Measurements from ENCODE around the gene DYSF.

The DYSF gene

GRCh38 chr2:71498261-71498701 lies 44.9 kb downstream of the DYSF start:
- no peak overlapping the region for H3K27ac Mint-ChIP-seq

GRCh38 chr2:71499691-71500090 lies 46.3 kb downstream of the DYSF start:
- ATAC-seq = no peak
- no peak overlapping the region for H3K27ac Mint-ChIP-seq

More at GRCh38 chr2:71498261-71498701, 44.9 kb downstream of the DYSF start:
- no peaks in the 10 kb centered on the region for H3K9me3 Mint-ChIP-seq
- H3K4me3 Mint-ChIP-seq = no peak overlapping the region
- H3K4me1 Mint-ChIP-seq = no peaks in the 10 kb centered on the region
- peaks cover 10% of the 10 kb centered on the region for H3K27me3 Mint-ChIP-seq
- no peaks in the 10 kb centered on the region for H3K36me3 Mint-ChIP-seq
- ATAC-seq = no peak

DNA sequence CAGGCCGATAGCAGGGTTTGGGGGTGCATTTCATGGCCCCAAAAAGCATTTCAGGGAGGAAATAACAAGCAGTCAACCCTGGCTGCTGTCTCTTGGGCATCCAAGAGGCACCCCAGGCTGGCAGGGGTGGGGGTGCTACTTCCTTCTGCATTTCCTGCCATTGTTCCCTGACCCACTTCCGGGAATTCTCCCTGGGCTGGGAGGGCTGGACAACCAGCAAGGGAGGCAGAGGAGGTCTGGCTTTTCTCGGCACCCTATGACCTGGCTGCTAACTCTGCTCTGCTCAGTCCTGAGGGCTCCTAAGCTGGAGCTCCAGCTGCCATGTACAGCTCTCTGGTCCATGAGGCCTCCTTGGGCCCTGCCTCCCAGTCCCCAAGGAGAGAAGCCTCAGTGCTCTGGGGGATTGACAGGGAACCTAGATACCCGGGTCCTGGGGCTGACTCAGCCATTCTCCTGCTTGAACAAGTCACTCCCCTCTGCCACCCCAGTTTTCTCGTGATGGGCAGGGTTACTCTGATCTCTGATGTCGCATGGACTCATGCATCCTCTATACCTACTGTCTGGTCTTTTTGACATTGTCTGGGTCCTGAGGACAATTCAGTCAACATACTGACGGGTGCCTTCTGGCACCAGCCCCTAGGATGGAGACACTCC lies 47.2 kb downstream of the DYSF start:
- no peaks in the 10 kb centered on the region for H3K9me3 Mint-ChIP-seq
- no peak for ATAC-seq
- H3K4me1 Mint-ChIP-seq = no peaks in the 10 kb centered on the region
- no peak overlapping the region for H3K4me3 Mint-ChIP-seq
- no peaks in the 10 kb centered on the region for H3K36me3 Mint-ChIP-seq
- peaks cover 24% of the 10 kb centered on the region for H3K27me3 Mint-ChIP-seq
- H3K27ac Mint-ChIP-seq = no peak overlapping the region

More at GRCh38 chr2:71499691-71500090, 46.3 kb downstream of the DYSF start:
- H3K4me1 Mint-ChIP-seq = no peaks in the 10 kb centered on the region
- no peak overlapping the region for H3K4me3 Mint-ChIP-seq
- no peaks in the 10 kb centered on the region for H3K36me3 Mint-ChIP-seq
- H3K9me3 Mint-ChIP-seq = no peaks in the 10 kb centered on the region
- H3K27me3 Mint-ChIP-seq = peaks cover 19% of the 10 kb centered on the region

GRCh38 chr2:71502941-71503738 lies 49.8 kb downstream of the DYSF start:
- H3K4me1 Mint-ChIP-seq = no peaks in the 10 kb centered on the region
- no peaks in the 10 kb centered on the region for H3K9me3 Mint-ChIP-seq
- no peak for ATAC-seq
- no peak overlapping the region for H3K27ac Mint-ChIP-seq
- H3K4me3 Mint-ChIP-seq = no peak overlapping the region
- no peaks in the 10 kb centered on the region for H3K36me3 Mint-ChIP-seq
- peaks cover 29% of the 10 kb centered on the region for H3K27me3 Mint-ChIP-seq

- H3K9me3 Mint-ChIP-seq = no peaks in the 10 kb centered on the region
- no peak for ATAC-seq
- no peaks in the 10 kb centered on the region for H3K36me3 Mint-ChIP-seq
- no peak overlapping the region for H3K27ac Mint-ChIP-seq
- no peaks in the 10 kb centered on the region for H3K4me1 Mint-ChIP-seq
- H3K27me3 Mint-ChIP-seq = peaks cover 29% of the 10 kb centered on the region
- H3K4me3 Mint-ChIP-seq = no peak overlapping the region
Observed at GRCh38 chr2:71503837-71504236, 50.5 kb downstream of the DYSF start.

DNA sequence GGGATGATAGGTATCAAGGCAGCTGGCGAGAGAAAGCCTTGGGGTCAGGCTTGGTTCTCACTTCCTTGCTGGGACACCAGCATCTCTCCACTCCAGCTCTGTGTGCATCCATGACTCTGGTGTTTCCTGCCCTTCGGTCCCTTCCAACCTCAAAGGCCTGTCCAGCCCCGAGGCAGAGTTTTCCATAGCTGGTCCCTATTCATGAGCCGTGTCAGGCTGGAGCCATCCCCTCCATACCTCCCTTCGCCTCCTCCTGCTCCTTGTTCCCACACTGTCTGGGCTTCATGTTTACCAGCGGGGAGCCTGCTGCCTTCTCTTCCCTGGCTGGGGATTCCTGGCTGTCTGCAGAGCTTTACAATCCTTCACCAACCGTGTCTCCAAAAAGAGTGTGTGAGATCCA lies 51.2 kb downstream of the DYSF start:
- Mint-ChIP-seq H3K9me3 (no peaks in the 10 kb centered on the region), H3K4me1 (no peaks in the 10 kb centered on the region), H3K36me3 (no peaks in the 10 kb centered on the region), H3K27ac (no peak overlapping the region), H3K27me3 (peaks cover 26% of the 10 kb centered on the region), H3K4me3 (no peak overlapping the region)
- ATAC-seq = no peak

DNA sequence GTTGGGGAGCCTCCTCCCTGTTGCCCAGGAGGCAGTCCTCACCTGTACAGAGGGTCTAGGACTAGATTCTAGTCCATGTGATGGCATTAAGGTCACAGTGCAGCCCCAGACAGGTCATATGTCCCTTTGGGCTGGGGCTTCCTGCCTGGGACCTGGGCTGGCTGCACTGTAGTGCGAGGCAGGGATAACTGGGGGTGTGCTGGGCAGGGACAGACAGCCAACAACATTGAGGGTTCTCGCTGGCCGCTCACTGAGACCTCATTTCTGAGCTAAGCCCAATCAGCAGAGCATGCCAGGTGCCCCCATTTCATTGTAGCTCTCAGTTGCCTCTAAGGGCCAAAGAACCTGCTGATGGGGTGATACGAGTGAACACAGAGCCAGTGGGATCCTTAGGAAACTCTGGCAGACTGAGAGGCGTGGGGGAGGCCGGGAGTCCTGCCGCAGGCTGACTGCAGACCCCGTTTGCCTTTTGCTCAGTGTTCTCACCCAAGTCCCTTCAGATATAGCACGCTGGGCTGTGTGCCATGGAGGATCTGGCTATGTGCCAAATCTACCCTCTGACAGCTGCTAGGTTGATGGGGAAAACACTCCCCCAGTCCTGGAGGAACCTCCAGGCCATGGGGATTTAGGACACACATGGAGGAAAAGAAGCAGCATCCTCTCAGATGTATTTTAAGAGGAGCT lies 51.9 kb downstream of the DYSF start:
- H3K27ac Mint-ChIP-seq = no peak overlapping the region
- no peak for ATAC-seq
- H3K4me3 Mint-ChIP-seq = no peak overlapping the region
- no peaks in the 10 kb centered on the region for H3K4me1 Mint-ChIP-seq
- H3K36me3 Mint-ChIP-seq = no peaks in the 10 kb centered on the region
- no peaks in the 10 kb centered on the region for H3K9me3 Mint-ChIP-seq
- peaks cover 25% of the 10 kb centered on the region for H3K27me3 Mint-ChIP-seq

DNA sequence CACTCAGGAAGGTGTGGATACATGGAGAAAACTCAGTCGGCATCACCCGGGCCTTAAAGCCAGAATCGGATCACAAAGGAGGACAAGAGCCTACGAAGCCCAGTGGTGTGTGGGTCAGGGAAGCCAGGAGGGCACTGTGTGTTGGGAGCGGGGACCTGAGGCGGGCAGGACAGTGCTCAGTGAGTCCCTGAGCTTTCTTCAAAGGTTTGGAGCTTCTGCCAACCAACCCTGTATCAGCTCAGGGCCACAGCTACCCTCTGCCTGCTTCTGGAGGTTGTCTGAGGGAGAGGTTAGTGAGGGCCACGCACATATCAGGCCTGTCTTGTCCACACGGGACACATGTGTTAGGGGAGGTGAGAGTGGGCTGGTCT lies 52.4 kb downstream of the DYSF start:
- ATAC-seq = no peak
- Mint-ChIP-seq H3K27ac (no peak overlapping the region), H3K4me3 (no peak overlapping the region), H3K27me3 (peaks cover 30% of the 10 kb centered on the region), H3K4me1 (no peaks in the 10 kb centered on the region), H3K9me3 (no peaks in the 10 kb centered on the region), H3K36me3 (no peaks in the 10 kb centered on the region)

- no peak overlapping the region for H3K27ac Mint-ChIP-seq
Observed at GRCh38 chr2:71506222-71507153, 53.1 kb downstream of the DYSF start.

DNA sequence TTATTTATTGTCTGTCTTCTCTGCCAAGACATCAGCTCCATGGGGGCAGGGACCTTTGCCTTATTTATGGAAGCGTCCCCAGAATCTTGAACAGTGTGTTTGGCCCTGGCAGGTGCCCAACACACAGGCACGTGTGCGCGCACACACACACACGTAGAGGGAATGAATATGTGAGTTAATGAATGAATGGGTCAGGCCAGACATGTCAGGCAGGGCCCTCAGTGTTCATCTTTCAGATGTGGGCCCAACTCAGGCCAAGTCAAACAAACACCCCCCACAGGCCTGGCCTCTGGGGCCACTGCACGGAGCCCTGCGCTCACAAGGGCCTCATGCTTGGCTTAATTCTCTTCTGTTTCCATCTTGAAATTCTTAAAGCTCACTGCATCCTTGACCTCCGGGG lies 54.1 kb downstream of the DYSF start:
- H3K27ac Mint-ChIP-seq = no peak overlapping the region
- H3K27me3 Mint-ChIP-seq = peaks cover 38% of the 10 kb centered on the region
- H3K9me3 Mint-ChIP-seq = no peaks in the 10 kb centered on the region
- H3K4me3 Mint-ChIP-seq = no peak overlapping the region
- H3K4me1 Mint-ChIP-seq = no peaks in the 10 kb centered on the region
- ATAC-seq = no peak
- no peaks in the 10 kb centered on the region for H3K36me3 Mint-ChIP-seq

More at GRCh38 chr2:71506222-71507153, 53.1 kb downstream of the DYSF start:
- no peaks in the 10 kb centered on the region for H3K4me1 Mint-ChIP-seq
- H3K9me3 Mint-ChIP-seq = no peaks in the 10 kb centered on the region
- no peak overlapping the region for H3K4me3 Mint-ChIP-seq
- peaks cover 31% of the 10 kb centered on the region for H3K27me3 Mint-ChIP-seq
- ATAC-seq = no peak
- no peaks in the 10 kb centered on the region for H3K36me3 Mint-ChIP-seq

DNA sequence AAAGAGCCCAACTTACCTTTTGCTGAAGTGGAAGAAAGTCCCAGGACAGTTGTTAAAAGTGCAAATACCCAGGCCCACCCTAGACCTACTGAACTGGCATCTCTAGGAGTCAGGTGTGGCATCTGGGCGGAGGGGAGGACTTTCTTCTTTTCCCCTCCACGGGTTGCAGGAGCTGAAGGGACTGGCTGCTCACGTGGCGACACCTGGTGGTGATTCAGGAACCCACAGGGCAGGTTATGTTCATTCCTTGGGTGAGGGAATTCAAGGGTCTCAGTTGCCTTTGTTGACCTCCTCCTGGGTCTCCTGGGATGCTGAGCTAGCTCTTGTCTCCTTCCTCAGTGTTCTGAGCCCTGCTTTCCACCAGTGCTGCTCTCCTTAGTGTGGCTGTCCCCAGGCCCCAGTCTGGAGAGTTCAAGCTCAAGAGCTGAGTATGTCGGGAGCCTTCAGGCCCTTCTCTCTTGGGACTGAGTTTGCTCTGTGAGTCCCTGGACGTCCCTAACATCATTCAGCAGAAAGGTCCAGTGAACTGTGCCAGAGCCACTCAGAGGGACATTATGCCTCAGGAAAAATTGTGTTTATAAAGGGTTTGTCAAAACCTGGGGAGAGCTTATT lies 56.9 kb downstream of the DYSF start:
- no peak for ATAC-seq
- H3K36me3 Mint-ChIP-seq = no peaks in the 10 kb centered on the region
- no peak overlapping the region for H3K4me3 Mint-ChIP-seq
- no peaks in the 10 kb centered on the region for H3K9me3 Mint-ChIP-seq
- H3K4me1 Mint-ChIP-seq = no peaks in the 10 kb centered on the region
- no peak overlapping the region for H3K27ac Mint-ChIP-seq
- peaks cover 31% of the 10 kb centered on the region for H3K27me3 Mint-ChIP-seq

GRCh38 chr2:71510938-71511337 lies 57.6 kb downstream of the DYSF start:
- H3K27me3 Mint-ChIP-seq = peaks cover 26% of the 10 kb centered on the region
- H3K4me1 Mint-ChIP-seq = no peaks in the 10 kb centered on the region
- no peaks in the 10 kb centered on the region for H3K9me3 Mint-ChIP-seq
- H3K4me3 Mint-ChIP-seq = no peak overlapping the region
- no peak for ATAC-seq
- no peak overlapping the region for H3K27ac Mint-ChIP-seq
- no peaks in the 10 kb centered on the region for H3K36me3 Mint-ChIP-seq

- H3K4me3 Mint-ChIP-seq = no peak overlapping the region
- no peaks in the 10 kb centered on the region for H3K4me1 Mint-ChIP-seq
- ATAC-seq = no peak
- no peak overlapping the region for H3K27ac Mint-ChIP-seq
- no peaks in the 10 kb centered on the region for H3K9me3 Mint-ChIP-seq
- H3K36me3 Mint-ChIP-seq = no peaks in the 10 kb centered on the region
- peaks cover 34% of the 10 kb centered on the region for H3K27me3 Mint-ChIP-seq
Observed at GRCh38 chr2:71511776-71512175, 58.4 kb downstream of the DYSF start.

DNA sequence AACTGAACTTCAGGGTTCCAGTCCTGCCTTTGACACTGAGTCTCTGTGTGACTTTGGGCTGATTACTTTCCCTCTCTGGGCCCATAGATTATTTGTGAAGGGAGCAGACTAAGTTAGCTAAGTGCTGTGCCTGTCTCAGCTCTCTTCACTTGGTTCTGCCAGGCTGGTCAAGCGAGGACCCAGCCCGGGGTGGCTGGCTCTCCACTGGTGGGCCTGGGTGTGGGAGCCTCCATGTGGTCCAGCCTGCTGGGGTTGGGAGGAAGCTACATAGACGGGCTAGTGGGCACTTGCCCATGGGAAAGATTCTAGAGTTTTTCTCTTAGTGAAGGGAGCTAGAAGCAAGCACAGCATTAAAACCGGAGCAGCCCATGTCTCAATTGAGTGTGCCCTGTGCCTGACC lies 59.0 kb downstream of the DYSF start:
- no peak overlapping the region for H3K27ac Mint-ChIP-seq
- no peaks in the 10 kb centered on the region for H3K36me3 Mint-ChIP-seq
- H3K9me3 Mint-ChIP-seq = no peaks in the 10 kb centered on the region
- H3K4me1 Mint-ChIP-seq = no peaks in the 10 kb centered on the region
- H3K27me3 Mint-ChIP-seq = peaks cover 35% of the 10 kb centered on the region
- no peak overlapping the region for H3K4me3 Mint-ChIP-seq
- no peak for ATAC-seq

All from stimulated activated memory B cell treated with anti-CD40 and anti-IgM and Interleukin-4, amounts not matched to agents 10 μg/mL and 1 μg/mL and 100 μg/mL, for 72 hours (primary cell).